CD14-positive monocyte (primary cell): Measurements from ENCODE around the gene DGCR6. TPM values are rescaled to one million over a fixed set of nuclear protein-coding genes. Genes with fewer than 3 reads are reported as not detected.

ENCODE experiments used
- DNase-seq, 3 donors: peaks; one replicate each; pipeline ENCODE4 v3.0.0-alpha.2; 2011 to 2022
- H2AFZ ChIP-seq: 2 replicates; pipeline ENCODE4 v1.6.0; 2012; ENCODE audit warnings: mild to moderate bottlenecking, low read depth, low read length, inconsistent platforms; ENCODE audit not compliant: insufficient read depth, poor library complexity, severe bottlenecking
- H3K27ac ChIP-seq, 2 donors: 1 replicate in 1 of 2; 2 replicates in 1 of 2; pipeline ENCODE4 v1.5.1; 2012 to 2013; ENCODE audit warnings: low read length in 2 of 2, control low read depth in 1 of 2, inconsistent platforms in 1 of 2, low read depth in 1 of 2, mild to moderate bottlenecking in 1 of 2
- H3K27me3 ChIP-seq, 2 donors: one replicate each; pipeline versions ENCODE4 v1.6.0 to v1.6.1; 2011 to 2013; ENCODE audit warnings: low read length in 2 of 2; ENCODE audit not compliant: control insufficient read depth in 2 of 2, insufficient read depth in 2 of 2
- H3K36me3 ChIP-seq, 2 donors: replicated peaks in 1 of 2; 1 replicate in 1 of 2; 2 replicates in 1 of 2; pipeline versions ENCODE4 v1.5.1 to v1.6.1; 2012 to 2013; ENCODE audit warnings: low read length in 2 of 2, control low read depth in 1 of 2, inconsistent platforms in 1 of 2, mild to moderate bottlenecking in 1 of 2; ENCODE audit not compliant: insufficient read depth in 2 of 2, control insufficient read depth in 1 of 2
- H3K4me1 ChIP-seq, 2 donors: 1 replicate in 1 of 2; 2 replicates in 1 of 2; pipeline versions ENCODE4 v1.5.1 to v1.6.1; 2012 to 2013; ENCODE audit warnings: low read length in 2 of 2, control low read depth in 1 of 2, inconsistent platforms in 1 of 2, mild to moderate bottlenecking in 1 of 2, moderate library complexity in 1 of 2; ENCODE audit not compliant: insufficient read depth in 2 of 2, control insufficient read depth in 1 of 2
- H3K4me2 ChIP-seq: replicated peaks from 2 replicates; pipeline ENCODE3; 2012; ENCODE audit warnings: low read length, moderate library complexity, mild to moderate bottlenecking; ENCODE audit not compliant: poor library complexity, severe bottlenecking; ENCODE audit errors: extremely low read depth
- H3K4me3 ChIP-seq, 3 experiments: fragments of 200-600 bp in 1 of 3; sonication (generic) in 1 of 3; replicated peaks in 1 of 3; 1 replicate in 2 of 3; 2 replicates in 1 of 3; pipeline ENCODE4 v1.5.1; 2011 to 2013; ENCODE audit warnings: low read length in 3 of 3, mild to moderate bottlenecking in 3 of 3, control low read depth in 2 of 3, low read depth in 2 of 3, inconsistent platforms in 1 of 3, moderate library complexity in 1 of 3
- H3K79me2 ChIP-seq: 2 replicates; pipeline ENCODE4 v1.6.0; 2012; ENCODE audit warnings: mild to moderate bottlenecking, control low read depth, inconsistent platforms, low read length, moderate library complexity; ENCODE audit not compliant: insufficient read depth
- H3K9ac ChIP-seq: 2 replicates; pipeline ENCODE4 v1.6.0; 2017; ENCODE audit warnings: low read length, mild to moderate bottlenecking; ENCODE audit not compliant: insufficient read depth, poor library complexity, severe bottlenecking
- H3K9me3 ChIP-seq, 2 donors: replicated peaks in 1 of 2; 1 replicate in 1 of 2; 2 replicates in 1 of 2; pipeline versions ENCODE4 v1.5.1 to v1.6.1; 2012 to 2013; ENCODE audit warnings: low read length in 2 of 2, control low read depth in 1 of 2; ENCODE audit not compliant: control insufficient read depth in 1 of 2, insufficient read depth in 1 of 2
- H4K20me1 ChIP-seq: 2 replicates; pipeline ENCODE4 v1.6.0; 2012; ENCODE audit warnings: mild to moderate bottlenecking, low read length, control low read depth, moderate library complexity; ENCODE audit not compliant: insufficient read depth
- H3K27ac Mint-ChIP-seq, 7 donors: one replicate each; pipeline ENCODE4 v1.8.0; 2020; ENCODE audit warnings: mild to moderate bottlenecking in 7 of 7, mixed read lengths in 7 of 7, moderate library complexity in 6 of 7, inconsistent platforms in 2 of 7
- H3K27me3 Mint-ChIP-seq, 3 donors: one replicate each; pipeline ENCODE4 v1.8.0; 2021 to 2022; ENCODE audit warnings: low read depth in 3 of 3, mild to moderate bottlenecking in 3 of 3, mixed read lengths in 3 of 3, moderate library complexity in 3 of 3, inconsistent platforms in 1 of 3
- H3K36me3 Mint-ChIP-seq, 2 donors: one replicate each; pipeline ENCODE4 v1.8.0; 2020; ENCODE audit warnings: mixed read lengths in 2 of 2, inconsistent platforms in 1 of 2, mild to moderate bottlenecking in 1 of 2
- H3K4me1 Mint-ChIP-seq: one replicate; pipeline ENCODE4 v1.8.0; 2020; ENCODE audit warnings: mild to moderate bottlenecking, mixed read lengths
- H3K4me3 Mint-ChIP-seq, 2 donors: one replicate each; pipeline ENCODE4 v1.8.0; 2020; ENCODE audit warnings: mild to moderate bottlenecking in 2 of 2, mixed read lengths in 2 of 2, moderate library complexity in 1 of 2
- H3K9me3 Mint-ChIP-seq, 7 donors: one replicate each; pipeline ENCODE4 v1.8.0; 2020 to 2022; ENCODE audit warnings: mixed read lengths in 7 of 7, mild to moderate bottlenecking in 6 of 7, moderate library complexity in 6 of 7, inconsistent platforms in 2 of 7
- CTCF ChIP-seq: fragments of 200-600 bp; IDR thresholded peaks from one replicate; pipeline ENCODE4 v1.8.0; 2022; ENCODE audit warnings: antibody characterized with exemption, mild to moderate bottlenecking
- WGBS: methylation state at CpG from one replicate; pipeline ENCODE4 v1.1.5; 2013; ENCODE audit warnings: missing lambda C conversion rate; ENCODE audit not compliant: insufficient coverage; 5-methylcytosine and 5-hydroxymethylcytosine counted together
- intact Hi-C, 2 donors: fragments of 100-400 bp; cut with micrococcal nuclease; formaldehyde crosslinking; loops; one replicate each; pipeline versions ENCODE4 v1.15.0 to v1.15.1; 2023
- polyA plus RNA-seq, 3 donors: library from polyadenylated mRNA; depleted of rRNA in 1 of 3; unstranded in 2 of 3; stranded (reverse) in 1 of 3; fragments of 300-500 nt in 2 of 3; fragments of >200 nt in 1 of 3; fragmentation: Illumina TruSeq in 2 of 3; gene quantifications; 1 replicate in 2 of 3; 2 replicates in 1 of 3; pipeline ENCODE4 v1.2.3, GENCODE V29; 2012 to 2021

Gene DGCR6
- polyA plus RNA-seq, 3 donors = 0.17 to 5.1 (median 0.36) TPM

DNA sequence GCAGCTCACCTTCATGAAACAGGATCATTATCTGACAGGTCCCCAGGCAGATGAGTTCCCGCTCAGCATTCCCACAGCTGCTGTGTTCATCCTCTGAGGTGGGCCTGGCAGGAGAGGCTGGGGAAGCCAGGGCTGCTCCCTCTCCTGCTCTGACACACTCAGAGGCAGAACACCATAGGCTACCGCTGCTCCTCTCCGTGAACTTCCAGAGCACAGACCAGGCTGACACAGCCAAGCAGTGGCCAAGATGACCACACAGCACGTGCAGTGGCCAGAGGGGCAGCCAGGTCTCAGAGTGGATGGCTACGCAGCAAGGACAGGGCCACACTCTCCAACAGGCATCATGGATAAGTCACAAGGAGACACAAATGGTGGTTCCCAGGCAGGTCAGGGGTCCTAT lies 21.5 kb downstream of the DGCR6 start:
- H3K27me3 ChIP-seq = no peaks in the 10 kb centered on the region
- no peaks in the 10 kb centered on the region for H3K4me1 ChIP-seq
- no peak overlapping the region for H2AFZ ChIP-seq
- no peak for TF ChIP-seq CTCF
- H3K4me3 ChIP-seq = no peak overlapping the region
- no peak overlapping the region for H3K4me2 ChIP-seq
- Mint-ChIP-seq H3K36me3 (no peaks in the 10 kb centered on the region), H3K4me3 (no peak overlapping the region), H3K9me3 (no peaks in the 10 kb centered on the region), H3K4me1 (no peaks in the 10 kb centered on the region), H3K27me3 (no peaks in the 10 kb centered on the region), H3K27ac (no peak overlapping the region)
- H3K9ac ChIP-seq = no peak overlapping the region
- H3K27ac ChIP-seq = no peak overlapping the region
- no CpG with 5 or more reads among the region's 5 CpGs for WGBS
- DNase-seq = no peak
- intact Hi-C loops = no loop called here
- H3K79me2 ChIP-seq = no peaks in the 10 kb centered on the region
- no peaks in the 10 kb centered on the region for H3K36me3 ChIP-seq
- H3K9me3 ChIP-seq = no peaks in the 10 kb centered on the region
- H4K20me1 ChIP-seq = no peaks in the 10 kb centered on the region

DNA sequence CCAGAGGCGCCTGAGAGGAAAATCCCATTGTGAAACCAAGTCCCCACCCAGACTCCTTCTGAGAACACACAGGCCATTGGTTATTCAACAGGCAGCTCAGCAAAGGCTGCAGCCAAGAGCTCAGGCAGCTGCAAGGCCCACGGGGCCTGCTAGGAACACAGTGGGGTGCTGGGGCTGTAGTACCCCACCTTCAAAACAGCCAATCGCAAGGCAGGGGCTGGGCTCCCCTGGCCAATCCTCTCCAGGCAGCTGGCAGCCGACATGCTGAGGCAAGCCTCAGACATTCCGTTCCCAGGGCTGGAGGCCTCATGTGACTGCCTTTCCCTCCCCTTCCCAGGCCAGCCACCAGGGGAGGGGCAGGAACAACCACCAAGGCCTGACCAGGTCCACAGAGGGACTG lies 23.3 kb downstream of the DGCR6 start:
- no peak for DNase-seq
- Mint-ChIP-seq H3K36me3 (no peaks in the 10 kb centered on the region), H3K27me3 (no peaks in the 10 kb centered on the region), H3K27ac (no peak overlapping the region), H3K4me1 (no peaks in the 10 kb centered on the region), H3K4me3 (no peak overlapping the region), H3K9me3 (no peaks in the 10 kb centered on the region)
- Histone ChIP-seq H3K36me3 (no peaks in the 10 kb centered on the region), H3K79me2 (no peaks in the 10 kb centered on the region), H3K27ac (no peak overlapping the region), H4K20me1 (no peaks in the 10 kb centered on the region), H3K4me1 (no peaks in the 10 kb centered on the region), H3K4me2 (no peak overlapping the region), H2AFZ (no peak overlapping the region), H3K4me3 (no peak overlapping the region), H3K9ac (no peak overlapping the region), H3K9me3 (no peaks in the 10 kb centered on the region), H3K27me3 (no peaks in the 10 kb centered on the region)
- intact Hi-C loops = no loop called here
- TF ChIP-seq CTCF = no peak
- no CpG with 5 or more reads among the region's 5 CpGs for WGBS
